SU-DHL-6 (cell line): Measurements from ENCODE around the gene RND2.

Source experiments
- H2AFZ ChIP-seq: fragments of 200-600 bp; sonication (generic); 2 replicates; pipeline ENCODE4 v1.6.1; 2014; ENCODE audit warnings: low read depth, mild to moderate bottlenecking, moderate library complexity, mixed read lengths, antibody characterized with exemption, low read length; ENCODE audit not compliant: severe bottlenecking
- H3F3A ChIP-seq: fragments of 200-600 bp; shearing (Covaris generic); 2 replicates; pipeline ENCODE4 v1.6.0; 2016; ENCODE audit warnings: antibody characterized with exemption, mild to moderate bottlenecking; ENCODE audit not compliant: insufficient read depth
- H3K27ac ChIP-seq: fragments of 200-600 bp; sonication (generic); 2 replicates; pipeline ENCODE4 v1.5.1; 2016; ENCODE audit warnings: low read depth, mild to moderate bottlenecking, low read length, moderate library complexity, mixed read lengths
- H3K27me3 ChIP-seq: fragments of 200-600 bp; sonication (generic), shearing (Covaris generic); 2 replicates; pipeline ENCODE4 v1.6.0; 2014; ENCODE audit warnings: mild to moderate bottlenecking, low read length
- H3K36me3 ChIP-seq: fragments of 200-600 bp; sonication (generic); 2 replicates; pipeline ENCODE4 v1.6.1; 2014; ENCODE audit warnings: mild to moderate bottlenecking, low read length, mixed read lengths
- H3K4me2 ChIP-seq: fragments of 300-600, 200-600 bp; shearing (Covaris generic), sonication (generic); 2 replicates; pipeline ENCODE4 v1.6.0; 2014; ENCODE audit warnings: low read length, low read depth, mild to moderate bottlenecking; ENCODE audit not compliant: poor library complexity, severe bottlenecking
- H3K4me3 ChIP-seq: fragments of 200-600 bp; sonication (generic); 2 replicates; pipeline ENCODE4 v1.5.1; 2014; ENCODE audit warnings: antibody characterized with exemption, low read length, mild to moderate bottlenecking, mixed read lengths; ENCODE audit not compliant: insufficient read depth, poor library complexity, severe bottlenecking
- H3K79me2 ChIP-seq: fragments of 200-600 bp; sonication (generic); 2 replicates; pipeline ENCODE4 v1.6.1; 2014; ENCODE audit warnings: mild to moderate bottlenecking, low read length, moderate library complexity; ENCODE audit not compliant: insufficient read depth
- H3K9ac ChIP-seq: fragments of 200-600 bp; sonication (generic); 2 replicates; pipeline ENCODE4 v1.7.0; 2014; ENCODE audit warnings: mild to moderate bottlenecking, low read length
- H3K9me2 ChIP-seq: fragments of 200-600 bp; sonication (generic); replicated peaks from 2 replicates; pipeline ENCODE4 v1.6.1; 2014; ENCODE audit warnings: low read length; ENCODE audit not compliant: insufficient read depth
- H3K9me3 ChIP-seq: fragments of 200-600 bp; sonication (generic); 2 replicates; pipeline ENCODE4 v1.6.1; 2014; ENCODE audit warnings: low read length, mixed read lengths; ENCODE audit not compliant: insufficient read depth
- H4K20me1 ChIP-seq: fragments of 200-600 bp; sonication (generic); 2 replicates; pipeline ENCODE4 v1.6.1; 2014; ENCODE audit warnings: low read depth, mild to moderate bottlenecking, antibody characterized with exemption, low read length, moderate library complexity, mixed read lengths
- EZH2phosphoT487 ChIP-seq: fragments of 200-600 bp; sonication (generic), shearing (Covaris generic); conservative IDR thresholded peaks from 2 replicates; pipeline ENCODE4 v1.6.1; 2018; ENCODE audit warnings: mild to moderate bottlenecking, antibody characterized with exemption, low read length, moderate library complexity, mixed read lengths
- TF ChIP-seq, protein P1 (sequence below): fragments of 200-600 bp; sonication (generic); IDR thresholded peaks from one replicate; pipeline ENCODE4 v1.5.1; 2017; ENCODE audit warnings: antibody characterized with exemption, mild to moderate bottlenecking, low read length, moderate library complexity; ENCODE audit not compliant: insufficient read depth, poor library complexity, severe bottlenecking

RND2 gene

DNA sequence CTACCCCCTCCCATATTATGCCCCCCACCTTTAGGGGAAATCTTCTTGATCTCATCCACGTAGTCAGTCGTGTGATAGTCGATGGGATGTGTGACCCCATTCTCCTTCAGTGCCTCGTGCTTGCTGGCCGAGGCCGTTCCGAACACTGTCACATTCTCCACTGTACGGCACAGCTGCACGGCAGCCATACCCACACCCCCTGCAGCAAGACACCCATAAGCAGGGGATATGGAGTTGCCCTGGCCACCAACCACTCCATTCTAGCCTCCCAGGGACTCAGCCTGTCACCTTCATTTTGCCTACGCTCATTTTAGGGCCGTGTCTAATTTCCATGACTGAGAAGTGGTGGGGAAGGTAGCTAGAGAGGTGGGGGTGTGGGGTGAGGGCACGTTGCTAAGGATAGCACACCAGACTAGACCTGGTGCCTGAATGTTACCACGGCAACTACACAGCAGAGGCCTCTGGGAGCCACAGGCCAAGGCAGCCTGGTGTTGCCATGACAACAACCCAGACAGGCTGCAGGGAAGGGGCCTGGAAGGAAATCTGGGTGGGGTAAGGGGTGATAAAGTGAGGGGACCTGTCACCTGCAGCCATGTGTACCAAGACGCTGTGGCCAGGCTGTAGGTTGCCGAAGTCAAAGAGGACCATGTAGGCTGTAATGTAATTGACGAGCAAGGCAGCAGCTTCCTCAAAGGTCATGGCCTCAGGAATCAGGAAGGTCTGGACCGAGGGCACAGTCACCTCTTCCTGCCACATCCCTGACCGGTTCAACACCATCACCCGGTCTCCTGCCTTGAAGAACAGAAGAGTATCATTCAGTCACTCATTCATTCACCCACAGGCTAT lies 6.8 kb upstream of the RND2 start:
- Histone ChIP-seq H3K27ac (no peak overlapping the region), H4K20me1 (no peaks in the 10 kb centered on the region), H3K9ac (no peak overlapping the region), H2AFZ (no peak overlapping the region), H3K36me3 (no peaks in the 10 kb centered on the region), H3K4me3 (no peak overlapping the region), H3K9me3 (no peaks in the 10 kb centered on the region), H3K27me3 (no peaks in the 10 kb centered on the region), H3K79me2 (no peaks in the 10 kb centered on the region), H3K4me2 (no peak overlapping the region), H3F3A (peaks cover 4% of the 10 kb centered on the region; the same call in 1 of the 2 replicates), H3K9me2 (no peaks in the 10 kb centered on the region)
- no peak for TF ChIP-seq EZH2phosphoT487
- TF ChIP-seq, protein P1, sequence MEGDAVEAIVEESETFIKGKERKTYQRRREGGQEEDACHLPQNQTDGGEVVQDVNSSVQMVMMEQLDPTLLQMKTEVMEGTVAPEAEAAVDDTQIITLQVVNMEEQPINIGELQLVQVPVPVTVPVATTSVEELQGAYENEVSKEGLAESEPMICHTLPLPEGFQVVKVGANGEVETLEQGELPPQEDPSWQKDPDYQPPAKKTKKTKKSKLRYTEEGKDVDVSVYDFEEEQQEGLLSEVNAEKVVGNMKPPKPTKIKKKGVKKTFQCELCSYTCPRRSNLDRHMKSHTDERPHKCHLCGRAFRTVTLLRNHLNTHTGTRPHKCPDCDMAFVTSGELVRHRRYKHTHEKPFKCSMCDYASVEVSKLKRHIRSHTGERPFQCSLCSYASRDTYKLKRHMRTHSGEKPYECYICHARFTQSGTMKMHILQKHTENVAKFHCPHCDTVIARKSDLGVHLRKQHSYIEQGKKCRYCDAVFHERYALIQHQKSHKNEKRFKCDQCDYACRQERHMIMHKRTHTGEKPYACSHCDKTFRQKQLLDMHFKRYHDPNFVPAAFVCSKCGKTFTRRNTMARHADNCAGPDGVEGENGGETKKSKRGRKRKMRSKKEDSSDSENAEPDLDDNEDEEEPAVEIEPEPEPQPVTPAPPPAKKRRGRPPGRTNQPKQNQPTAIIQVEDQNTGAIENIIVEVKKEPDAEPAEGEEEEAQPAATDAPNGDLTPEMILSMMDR: no peak

DNA sequence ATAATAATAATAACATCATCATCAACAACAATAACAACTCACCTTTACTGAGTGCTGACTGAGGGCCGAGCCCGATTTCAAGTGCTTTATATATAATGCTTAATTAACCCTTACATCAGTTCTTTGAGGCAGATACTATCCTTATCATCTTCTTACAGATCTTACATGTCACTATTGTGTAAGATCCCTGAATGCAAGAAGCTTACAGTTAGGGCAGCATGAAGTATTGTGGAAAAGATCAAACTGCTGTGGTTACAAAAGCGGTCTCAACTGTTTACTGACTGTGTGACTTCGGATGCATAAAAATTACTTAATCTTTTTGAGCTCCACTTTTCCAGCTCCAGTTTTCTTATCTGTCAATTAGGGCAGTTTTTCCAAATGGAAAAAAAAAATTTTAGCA lies 6.1 kb upstream of the RND2 start:
- H3K4me3 ChIP-seq: no peak overlapping the region

DNA sequence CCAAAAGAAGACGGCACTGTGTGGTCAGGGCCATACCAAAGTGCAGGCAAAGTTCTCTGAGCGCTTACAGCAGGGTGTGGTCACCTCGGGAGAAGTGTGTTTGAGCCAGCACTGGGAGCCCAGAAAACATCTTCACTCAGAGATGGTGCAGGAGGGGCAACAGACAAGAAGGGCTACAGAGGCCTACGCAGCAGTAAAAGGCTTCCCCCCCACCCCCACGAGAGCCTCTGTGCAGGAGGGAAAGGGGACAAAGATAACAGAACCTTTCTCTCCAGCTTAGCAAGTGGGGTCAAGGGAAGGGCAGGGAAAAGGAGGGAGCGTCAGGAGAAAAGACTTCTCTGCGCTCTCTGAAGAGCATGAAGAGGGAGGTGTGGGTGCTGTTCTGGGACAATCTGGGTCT lies 5.6 kb upstream of the RND2 start:
- no peak overlapping the region for H3K4me2 ChIP-seq

More for the DNA sequence above, 6.1 kb upstream of the RND2 start:
- H2AFZ ChIP-seq: no peak overlapping the region
- no peak overlapping the region for H3K27ac ChIP-seq
- H3K27me3 ChIP-seq: no peaks in the 10 kb centered on the region
- no peak for TF ChIP-seq EZH2phosphoT487
- TF ChIP-seq, protein P1: no peak
- H3F3A ChIP-seq: peaks cover 4% of the 10 kb centered on the region; the same call in 1 of the 2 replicates
- H3K9me3 ChIP-seq: no peaks in the 10 kb centered on the region
- no peak overlapping the region for H3K9ac ChIP-seq
- no peak overlapping the region for H3K4me2 ChIP-seq
- no peaks in the 10 kb centered on the region for H4K20me1 ChIP-seq
- no peaks in the 10 kb centered on the region for H3K79me2 ChIP-seq
- H3K36me3 ChIP-seq: no peaks in the 10 kb centered on the region
- no peaks in the 10 kb centered on the region for H3K9me2 ChIP-seq

More for the DNA sequence above, 5.6 kb upstream of the RND2 start:
- Histone ChIP-seq H4K20me1 (no peaks in the 10 kb centered on the region), H3K9me2 (no peaks in the 10 kb centered on the region), H3K27me3 (no peaks in the 10 kb centered on the region), H2AFZ (no peak overlapping the region), H3K27ac (no peak overlapping the region), H3K9me3 (no peaks in the 10 kb centered on the region), H3K36me3 (no peaks in the 10 kb centered on the region), H3K4me3 (no peak overlapping the region), H3K9ac (no peak overlapping the region), H3F3A (peaks cover 4% of the 10 kb centered on the region; the same call in 1 of the 2 replicates), H3K79me2 (no peaks in the 10 kb centered on the region)
- no peak for TF ChIP-seq EZH2phosphoT487
- TF ChIP-seq, protein P1: no peak
